ENCODE data around the gene RTTN. TPM values are rescaled to one million over a fixed set of nuclear protein-coding genes. Genes with fewer than 3 reads are reported as not detected.

The RTTN gene
- total RNA-seq, 1 donor from 2014 or later = 52.4 TPM

- H3K27me3 ChIP-seq = no peaks in the 10 kb centered on the region
- no peak overlapping the region for H3K9ac ChIP-seq
- peaks cover 2% of the 10 kb centered on the region for H3K27me3 Mint-ChIP-seq (ENCODE audit: insufficient read depth, low read depth)
- peaks cover 9% of the 10 kb centered on the region for H3K4me1 Mint-ChIP-seq
- no peaks in the 10 kb centered on the region for H3F3A ChIP-seq (ENCODE audit: low read depth)
- no peak overlapping the region for H3K27ac ChIP-seq
- H3K9me3 ChIP-seq (ENCODE audit: low read depth) = no peaks in the 10 kb centered on the region
- H3K36me3 ChIP-seq = no peaks in the 10 kb centered on the region
- H3K4me2 ChIP-seq = no peak overlapping the region
- no peaks in the 10 kb centered on the region for H3K4me1 ChIP-seq
- no peak for DNase-seq (ENCODE audit: low spot score)
- H3K4me3 Mint-ChIP-seq = no peak overlapping the region
- H3K79me2 ChIP-seq (ENCODE audit: low read depth) = no peaks in the 10 kb centered on the region
- no peak for TF ChIP-seq EZH2 (IDR thresholded peaks at IDR 0.05)
- TF ChIP-seq EZH2phosphoT487 (IDR thresholded peaks at IDR 0.05) = no peak
- TF ChIP-seq CTCF (IDR thresholded peaks at IDR 0.05) = no peak
- no peak overlapping the region for H3K27ac Mint-ChIP-seq
- no peaks in the 10 kb centered on the region for H4K20me1 ChIP-seq (ENCODE audit: low read depth)
- peaks cover 20% of the 10 kb centered on the region for H3K36me3 Mint-ChIP-seq
- peaks cover 13% of the 10 kb centered on the region for H3K9me3 Mint-ChIP-seq
- H2AFZ ChIP-seq (replicated peaks) = no peak overlapping the region
- H3K4me3 ChIP-seq = no peak overlapping the region
These were observed 212.7 kb downstream of the RTTN start for GRCh38 chr18:69992776-69993175.

GRCh38 chr18:69987870-69988269, 217.6 kb downstream of the RTTN start:
- no peak overlapping the region for H3K4me3 ChIP-seq
- H3K9ac ChIP-seq = no peak overlapping the region
- no peaks in the 10 kb centered on the region for H3F3A ChIP-seq (ENCODE audit: low read depth)
- H3K9me3 ChIP-seq (ENCODE audit: low read depth) = no peaks in the 10 kb centered on the region
- no peaks in the 10 kb centered on the region for H3K79me2 ChIP-seq (ENCODE audit: low read depth)
- no peak overlapping the region for H2AFZ ChIP-seq (replicated peaks)
- peaks cover 30% of the 10 kb centered on the region for H3K36me3 Mint-ChIP-seq
- peaks cover 25% of the 10 kb centered on the region for H3K9me3 Mint-ChIP-seq
- H3K27me3 Mint-ChIP-seq (ENCODE audit: insufficient read depth, low read depth) = no peaks in the 10 kb centered on the region
- H4K20me1 ChIP-seq (ENCODE audit: low read depth) = no peaks in the 10 kb centered on the region
- no peaks in the 10 kb centered on the region for H3K36me3 ChIP-seq
- no peak overlapping the region for H3K27ac ChIP-seq
- H3K4me2 ChIP-seq = no peak overlapping the region
- H3K4me3 Mint-ChIP-seq = no peak overlapping the region
- TF ChIP-seq EZH2 (IDR thresholded peaks at IDR 0.05) (no peak), CTCF (IDR thresholded peaks at IDR 0.05) (no peak)
- no peaks in the 10 kb centered on the region for H3K27me3 ChIP-seq
- no peaks in the 10 kb centered on the region for H3K4me1 Mint-ChIP-seq
- no peak for DNase-seq (ENCODE audit: low spot score)
- H3K4me1 ChIP-seq = peaks cover under 1% of the 10 kb centered on the region
- no peak overlapping the region for H3K27ac Mint-ChIP-seq

GRCh38 chr18:69985239-69985638, 220.2 kb downstream of the RTTN start:
- Histone ChIP-seq H3F3A (ENCODE audit: low read depth) (no peaks in the 10 kb centered on the region), H3K27me3 (no peaks in the 10 kb centered on the region), H3K4me3 (no peak overlapping the region), H3K4me1 (peaks cover 10% of the 10 kb centered on the region), H3K27ac (no peak overlapping the region), H3K36me3 (no peaks in the 10 kb centered on the region), H2AFZ (replicated peaks) (no peak overlapping the region), H3K9ac (no peak overlapping the region), H4K20me1 (ENCODE audit: low read depth) (no peaks in the 10 kb centered on the region), H3K79me2 (ENCODE audit: low read depth) (no peaks in the 10 kb centered on the region), H3K9me3 (ENCODE audit: low read depth) (no peaks in the 10 kb centered on the region), H3K4me2 (no peak overlapping the region)
- Mint-ChIP-seq H3K4me3 (no peak overlapping the region), H3K9me3 (peaks cover 25% of the 10 kb centered on the region), H3K27me3 (ENCODE audit: insufficient read depth, low read depth) (no peaks in the 10 kb centered on the region), H3K4me1 (peaks cover 7% of the 10 kb centered on the region), H3K27ac (no peak overlapping the region), H3K36me3 (peaks cover 28% of the 10 kb centered on the region)
- TF ChIP-seq EZH2phosphoT487 (IDR thresholded peaks at IDR 0.05) = no peak
- peak; percentile 21 for TF ChIP-seq CTCF (IDR thresholded peaks at IDR 0.05)
- no peak for DNase-seq (ENCODE audit: low spot score)

Measured in neural progenitor cell (in vitro differentiated cells).